GM10266 (cell line): ENCODE results near the gene DNAH14.

ENCODE experiments used
- DNase-seq: peaks from one replicate; pipeline ENCODE4 v3.0.0; 2012; ENCODE audit errors: extremely low spot score
- TF ChIP-seq, protein P1 (sequence below): IDR thresholded peaks from 2 replicates; pipeline ENCODE4 v1.5.1; 2012; ENCODE audit warnings: mild to moderate bottlenecking, low read depth; ENCODE audit not compliant: control insufficient read depth, insufficient read depth; ENCODE audit errors: missing control alignments

DNAH14 gene

DNA sequence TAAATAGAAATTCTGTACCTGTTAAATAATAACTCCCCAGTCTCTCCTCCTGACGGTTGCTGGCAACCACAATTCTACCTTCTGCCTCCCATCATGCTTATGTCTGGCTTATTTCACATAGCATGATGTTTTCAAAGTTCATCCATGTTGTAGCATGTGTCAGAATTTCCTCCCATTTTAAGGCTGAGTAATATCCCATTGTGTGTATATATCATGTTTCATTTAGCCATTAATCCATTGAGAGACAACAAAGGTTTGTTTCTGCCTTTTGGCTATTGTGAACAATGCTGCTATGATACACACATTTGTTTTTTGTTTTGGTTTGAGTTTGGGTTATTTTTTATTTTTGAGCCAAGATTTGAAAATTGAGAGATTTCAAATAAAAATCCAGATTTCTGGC, 426.4 kb downstream of the DNAH14 start:
- TF ChIP-seq, protein P1, sequence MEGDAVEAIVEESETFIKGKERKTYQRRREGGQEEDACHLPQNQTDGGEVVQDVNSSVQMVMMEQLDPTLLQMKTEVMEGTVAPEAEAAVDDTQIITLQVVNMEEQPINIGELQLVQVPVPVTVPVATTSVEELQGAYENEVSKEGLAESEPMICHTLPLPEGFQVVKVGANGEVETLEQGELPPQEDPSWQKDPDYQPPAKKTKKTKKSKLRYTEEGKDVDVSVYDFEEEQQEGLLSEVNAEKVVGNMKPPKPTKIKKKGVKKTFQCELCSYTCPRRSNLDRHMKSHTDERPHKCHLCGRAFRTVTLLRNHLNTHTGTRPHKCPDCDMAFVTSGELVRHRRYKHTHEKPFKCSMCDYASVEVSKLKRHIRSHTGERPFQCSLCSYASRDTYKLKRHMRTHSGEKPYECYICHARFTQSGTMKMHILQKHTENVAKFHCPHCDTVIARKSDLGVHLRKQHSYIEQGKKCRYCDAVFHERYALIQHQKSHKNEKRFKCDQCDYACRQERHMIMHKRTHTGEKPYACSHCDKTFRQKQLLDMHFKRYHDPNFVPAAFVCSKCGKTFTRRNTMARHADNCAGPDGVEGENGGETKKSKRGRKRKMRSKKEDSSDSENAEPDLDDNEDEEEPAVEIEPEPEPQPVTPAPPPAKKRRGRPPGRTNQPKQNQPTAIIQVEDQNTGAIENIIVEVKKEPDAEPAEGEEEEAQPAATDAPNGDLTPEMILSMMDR: no peak
- DNase-seq: no peak

DNA sequence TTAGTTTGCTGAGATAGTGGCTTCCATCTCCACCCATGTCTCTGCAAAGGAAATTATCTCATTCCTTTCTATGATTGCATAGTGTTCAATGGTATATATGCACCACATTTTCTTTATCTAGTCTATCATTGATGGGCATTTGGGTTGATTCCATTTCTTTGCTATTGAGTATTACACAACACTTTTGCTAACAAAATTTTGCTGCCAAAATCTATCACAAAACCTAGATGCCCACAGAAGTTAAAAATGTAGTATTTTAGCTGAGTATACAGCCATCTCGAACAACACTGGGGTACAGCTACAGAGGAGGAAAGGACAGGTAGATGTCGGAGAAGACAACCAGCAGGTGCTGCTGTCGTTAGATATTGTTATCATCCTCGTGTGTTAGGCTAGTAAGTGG, 430.6 kb downstream of the DNAH14 start:
- no peak for DNase-seq
- TF ChIP-seq, protein P1: no peak

DNA sequence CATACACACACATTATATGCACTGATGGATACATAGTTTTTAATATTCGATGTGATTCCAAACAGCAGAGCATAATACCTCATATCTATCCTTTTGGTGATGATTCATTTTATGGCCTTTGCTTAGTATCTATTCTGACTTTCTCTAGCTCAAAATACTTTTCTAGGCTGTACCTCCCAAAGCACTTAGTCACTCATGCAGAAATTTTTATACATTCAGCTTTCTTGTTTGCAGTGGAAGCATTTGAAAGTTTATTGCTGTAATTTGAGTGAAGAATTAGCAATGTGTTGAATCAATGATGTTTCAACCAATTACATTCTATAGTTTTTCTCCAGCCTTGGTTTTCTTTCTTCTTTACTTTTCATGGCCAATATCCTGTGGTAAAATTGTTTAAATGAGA, 431.7 kb downstream of the DNAH14 start:
- TF ChIP-seq, protein P1: no peak
- DNase-seq: no peak

DNA sequence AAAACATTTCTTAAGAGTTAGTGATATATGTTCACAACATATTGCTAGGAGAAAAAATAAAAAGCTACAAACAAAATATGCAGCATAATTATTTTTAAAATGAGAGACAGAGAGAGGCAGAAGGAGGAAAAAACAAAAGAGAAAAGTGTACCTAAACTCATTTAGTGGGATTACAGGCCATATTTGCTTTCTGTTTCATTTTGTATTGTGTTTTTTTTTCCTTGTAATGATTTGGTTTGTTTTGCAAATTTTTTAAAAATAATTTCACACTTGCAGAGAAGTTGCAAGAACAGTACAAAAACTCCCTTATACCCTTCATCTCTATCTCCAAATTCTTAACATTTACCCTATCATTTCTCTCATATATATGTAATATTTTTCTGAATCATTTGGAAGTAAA, 433.3 kb downstream of the DNAH14 start:
- TF ChIP-seq, protein P1: no peak
- DNase-seq: no peak

DNA sequence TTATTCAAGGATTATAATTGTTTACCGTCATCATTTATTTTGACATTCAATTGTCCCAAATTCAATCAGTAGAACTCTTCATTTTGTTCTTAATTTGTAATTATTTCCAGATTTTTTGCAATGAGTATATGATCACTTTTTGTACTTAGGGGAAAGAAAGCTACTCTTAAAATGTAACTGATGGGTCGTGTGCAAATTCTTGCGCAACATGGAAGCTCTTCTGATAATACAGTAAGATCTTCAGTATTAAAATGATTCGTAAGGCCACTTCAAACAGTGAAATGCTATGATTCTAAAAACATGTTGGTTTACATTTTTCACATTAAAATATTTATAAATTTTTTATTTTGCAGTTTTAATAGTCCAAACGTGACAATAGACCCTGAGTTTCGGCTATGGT, 435.0 kb downstream of the DNAH14 start:
- TF ChIP-seq, protein P1: no peak
- no peak for DNase-seq

DNA sequence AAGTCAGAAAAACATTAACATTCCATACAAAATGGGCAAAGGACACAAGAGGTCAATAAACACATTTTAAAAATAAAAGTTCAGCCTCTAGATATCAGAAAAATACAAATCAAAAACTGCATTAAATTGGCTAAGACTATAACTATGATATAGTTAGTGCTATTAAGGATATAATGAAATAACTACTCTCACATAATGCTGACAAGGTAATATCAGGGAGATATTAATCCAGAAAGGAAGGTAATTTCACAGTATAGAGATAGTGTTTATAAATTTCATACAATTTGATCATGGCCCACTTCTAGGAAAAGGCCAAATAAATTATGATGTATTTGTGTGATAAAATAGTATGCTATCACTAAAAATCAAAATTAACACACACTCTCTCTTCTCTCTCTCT, 436.5 kb downstream of the DNAH14 start:
- DNase-seq: no peak
- TF ChIP-seq, protein P1: no peak

DNA sequence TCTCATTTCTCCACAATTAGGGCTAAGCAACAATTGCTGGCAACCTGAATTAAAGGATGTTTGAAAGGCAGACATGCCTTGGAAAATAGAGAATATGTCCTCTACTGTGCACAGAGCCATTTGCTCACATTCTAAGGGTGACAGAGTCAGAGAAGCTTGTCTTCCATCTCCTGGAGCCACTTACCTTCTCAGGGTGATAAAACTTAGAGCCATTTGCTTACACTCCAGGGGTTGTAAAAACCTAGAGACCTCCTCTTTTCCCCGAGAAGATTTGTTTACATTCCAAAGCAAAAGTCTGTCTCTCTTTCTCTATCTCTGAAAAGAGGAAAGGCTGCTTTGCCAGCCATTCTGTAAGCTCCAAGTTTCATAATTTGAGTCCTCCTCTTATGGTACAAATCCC, 437.1 kb downstream of the DNAH14 start:
- no peak for DNase-seq
- TF ChIP-seq, protein P1: no peak
